GM21619 (cell line): ENCODE results near the gene MGLL.
"Not testable (repeated sequence)": the region's sequence is repeated elsewhere in the genome, so short reads cannot be mapped to it uniquely, and the experiment has no call there.

Experiments used
- ATAC-seq: cut with Tn5 transposase; IDR thresholded peaks from one replicate; pipeline ENCODE4 v1.9.1; 2021; ENCODE audit not compliant: unreplicated experiment

Gene MGLL

GRCh38 chr3:127693336-127693843 is 128.9 kb downstream of the MGLL start:
- ATAC-seq = no peak

- ATAC-seq = no peak
Measured at GRCh38 chr3:127692501-127693335, 129.6 kb downstream of the MGLL start.

- ATAC-seq = no peak
Measured at GRCh38 chr3:127691974-127692373, 130.3 kb downstream of the MGLL start.

GRCh38 chr3:127691489-127691888 is 130.8 kb downstream of the MGLL start:
- ATAC-seq = no peak

- ATAC-seq = no peak
Measured at GRCh38 chr3:127690823-127691452, 131.4 kb downstream of the MGLL start.

- no peak for ATAC-seq
Measured at GRCh38 chr3:127690106-127690505, 132.2 kb downstream of the MGLL start.

- no peak for ATAC-seq
Measured at GRCh38 chr3:127689266-127689860, 133.0 kb downstream of the MGLL start.

- ATAC-seq = no peak
Measured at GRCh38 chr3:127688416-127689265, 133.7 kb downstream of the MGLL start.

- no peak for ATAC-seq
Measured at GRCh38 chr3:127688022-127688415, 134.3 kb downstream of the MGLL start.

- no peak for ATAC-seq
Measured at GRCh38 chr3:127687228-127687737, 135.0 kb downstream of the MGLL start.

GRCh38 chr3:127686512-127686894 is 135.8 kb downstream of the MGLL start:
- no peak for ATAC-seq

- ATAC-seq = no peak
Measured at GRCh38 chr3:127685708-127686511, 136.4 kb downstream of the MGLL start.

GRCh38 chr3:127684871-127685707 is 137.2 kb downstream of the MGLL start:
- ATAC-seq = no peak

- ATAC-seq = no peak
Measured at GRCh38 chr3:127682561-127682960, 139.8 kb downstream of the MGLL start.

GRCh38 chr3:127682175-127682554 is 140.2 kb downstream of the MGLL start:
- ATAC-seq = not testable (repeated sequence)

- ATAC-seq = no peak
Measured at GRCh38 chr3:127680798-127681221, 141.5 kb downstream of the MGLL start.

- no peak for ATAC-seq
Measured at GRCh38 chr3:127680146-127680661, 142.1 kb downstream of the MGLL start.

- no peak for ATAC-seq
Measured at GRCh38 chr3:127679534-127680145, 142.7 kb downstream of the MGLL start.
